ENCODE measurements around the gene GFOD2.
A peak's percentile ranks its signal among the peaks of the same experiment; 100 is the strongest.

GFOD2 gene

DNA sequence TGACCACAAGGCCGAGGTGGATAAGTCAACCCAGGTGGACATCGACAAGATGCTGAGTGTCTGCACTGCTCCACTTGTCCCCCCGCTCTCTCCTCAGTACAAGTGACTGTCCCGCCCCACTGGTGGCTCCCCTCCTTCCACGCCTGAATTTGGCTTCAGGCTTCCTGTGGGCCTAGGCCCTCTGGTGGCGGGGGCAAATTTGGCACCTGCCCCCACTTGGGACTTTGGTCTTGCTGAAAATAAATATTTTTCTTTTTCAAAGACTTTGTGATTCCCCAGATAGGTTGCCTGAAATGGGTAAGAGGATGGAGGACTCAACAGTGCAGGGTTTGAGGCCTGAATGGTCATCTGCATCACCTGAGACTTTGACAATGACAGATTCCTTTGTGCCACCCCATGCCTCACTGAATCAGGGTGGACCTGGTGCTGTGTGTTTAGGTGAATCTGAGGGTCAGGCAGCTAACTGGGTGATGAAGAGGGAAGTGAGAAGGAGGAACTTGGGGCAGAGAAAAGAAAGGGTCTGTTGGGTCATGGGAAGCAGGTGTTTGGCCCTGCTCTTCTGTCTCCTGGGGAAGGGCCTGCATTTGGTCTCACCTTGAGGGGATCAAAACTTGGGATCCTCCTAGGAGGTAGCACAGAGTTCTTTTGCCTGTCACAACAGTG is 50.5 kb downstream of the GFOD2 start:
- no peak for DNase-seq

DNA sequence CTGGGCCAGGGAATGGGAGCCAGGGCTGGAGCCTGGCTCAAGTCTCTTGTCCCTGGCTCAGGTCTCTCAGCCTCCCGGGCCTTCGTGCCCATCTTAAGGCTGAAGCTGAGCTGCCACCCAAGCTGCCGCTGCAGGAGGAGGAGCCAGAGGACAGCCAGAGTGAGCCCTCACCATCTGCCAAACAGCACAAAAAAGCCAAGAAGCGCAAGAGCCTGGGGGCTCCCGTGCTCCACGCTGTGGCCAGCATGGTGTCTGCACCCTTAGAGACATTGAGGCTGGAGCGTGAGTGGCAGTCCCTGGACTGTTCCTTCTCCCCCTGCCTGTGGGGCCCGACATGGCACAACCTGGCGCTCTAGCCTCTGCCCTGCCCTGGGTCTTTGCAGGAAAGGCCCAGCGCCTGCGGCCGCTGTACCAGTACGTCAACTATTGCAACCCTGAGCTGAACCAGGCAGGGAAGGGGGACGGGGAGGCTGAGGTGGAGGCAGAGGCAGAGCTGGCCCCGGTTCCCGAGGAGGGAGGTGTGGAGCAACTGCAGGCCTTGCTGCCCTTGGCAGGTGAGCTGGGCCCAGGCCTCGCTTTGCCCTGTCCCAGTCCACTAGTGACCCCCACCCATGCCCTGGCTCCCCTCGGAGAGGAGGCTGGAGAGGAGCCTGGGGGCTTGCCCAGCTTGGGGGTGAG is 51.2 kb downstream of the GFOD2 start:
- DNase-seq = peak; percentile 67

GRCh38 chr16:67667453-67667816 is 51.7 kb downstream of the GFOD2 start:
- DNase-seq = no peak

GRCh38 chr16:67666559-67667452 is 52.3 kb downstream of the GFOD2 start, which contains the start of the genes C16orf86 and ENKD1:
C16orf86 (plus strand) TSS chr16:67666814; CDS start chr16:67666971, 157 bp downstream.
ENKD1 (minus strand) TSS chr16:67666750; CDS start chr16:67666442, 308 bp downstream.
- no peak for DNase-seq

DNA sequence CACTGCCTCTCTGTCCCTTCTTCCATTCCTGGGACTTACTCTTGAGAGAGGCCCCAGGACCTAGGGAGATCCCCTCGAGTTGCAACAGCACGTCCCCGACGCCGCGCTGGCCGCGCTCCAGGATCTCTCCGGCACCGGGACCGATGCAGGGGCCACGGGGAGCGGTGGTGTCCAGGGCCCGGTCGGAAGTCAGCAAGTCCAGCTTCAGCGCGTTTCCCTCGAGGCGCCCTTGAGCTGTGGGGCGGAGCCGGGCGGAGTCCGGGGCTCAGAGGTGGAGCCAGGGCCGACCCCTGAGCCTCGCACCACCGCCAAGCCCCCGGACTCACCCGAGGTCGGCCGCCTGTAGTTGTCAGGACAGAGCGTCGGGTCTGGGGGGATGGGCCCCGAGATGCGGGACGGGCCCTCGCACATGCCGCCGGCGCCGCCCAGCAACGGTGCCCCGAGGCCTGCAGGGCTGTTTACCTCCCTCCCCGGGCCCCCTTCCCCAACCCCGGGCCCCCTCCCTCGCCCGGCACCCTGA is 53.0 kb downstream of the GFOD2 start:
- no peak for DNase-seq

DNA sequence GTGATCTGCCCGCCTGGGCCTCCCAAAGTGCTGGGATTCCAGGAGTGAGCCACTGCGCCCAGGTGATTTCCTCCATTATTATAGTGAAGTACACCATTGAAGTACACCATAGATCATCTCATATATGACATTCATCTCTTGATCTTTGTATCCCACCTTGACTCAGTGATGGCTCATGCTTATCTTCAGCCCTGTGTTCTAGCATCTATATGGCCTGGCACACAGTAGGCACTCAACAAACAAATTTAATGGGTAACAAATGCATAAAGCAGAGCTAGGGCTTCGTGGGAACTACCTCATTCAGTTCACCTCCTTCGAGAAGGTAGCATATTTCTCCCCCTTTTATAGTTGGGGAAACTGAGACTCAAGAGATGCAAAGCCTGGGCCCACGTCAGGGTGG is 53.5 kb downstream of the GFOD2 start:
- no peak for DNase-seq

- DNase-seq = no peak
These were observed 54.2 kb downstream of the GFOD2 start for GRCh38 chr16:67664871-67665270.

GRCh38 chr16:67664258-67664657 is 54.9 kb downstream of the GFOD2 start:
- no peak for DNase-seq

- no peak for DNase-seq
These were observed 55.3 kb downstream of the GFOD2 start for GRCh38 chr16:67663877-67664222.

GRCh38 chr16:67663151-67663876 is 55.8 kb downstream of the GFOD2 start:
- no peak for DNase-seq

- DNase-seq = no peak
These were observed 56.5 kb downstream of the GFOD2 start for GRCh38 chr16:67662653-67663010.

DNA sequence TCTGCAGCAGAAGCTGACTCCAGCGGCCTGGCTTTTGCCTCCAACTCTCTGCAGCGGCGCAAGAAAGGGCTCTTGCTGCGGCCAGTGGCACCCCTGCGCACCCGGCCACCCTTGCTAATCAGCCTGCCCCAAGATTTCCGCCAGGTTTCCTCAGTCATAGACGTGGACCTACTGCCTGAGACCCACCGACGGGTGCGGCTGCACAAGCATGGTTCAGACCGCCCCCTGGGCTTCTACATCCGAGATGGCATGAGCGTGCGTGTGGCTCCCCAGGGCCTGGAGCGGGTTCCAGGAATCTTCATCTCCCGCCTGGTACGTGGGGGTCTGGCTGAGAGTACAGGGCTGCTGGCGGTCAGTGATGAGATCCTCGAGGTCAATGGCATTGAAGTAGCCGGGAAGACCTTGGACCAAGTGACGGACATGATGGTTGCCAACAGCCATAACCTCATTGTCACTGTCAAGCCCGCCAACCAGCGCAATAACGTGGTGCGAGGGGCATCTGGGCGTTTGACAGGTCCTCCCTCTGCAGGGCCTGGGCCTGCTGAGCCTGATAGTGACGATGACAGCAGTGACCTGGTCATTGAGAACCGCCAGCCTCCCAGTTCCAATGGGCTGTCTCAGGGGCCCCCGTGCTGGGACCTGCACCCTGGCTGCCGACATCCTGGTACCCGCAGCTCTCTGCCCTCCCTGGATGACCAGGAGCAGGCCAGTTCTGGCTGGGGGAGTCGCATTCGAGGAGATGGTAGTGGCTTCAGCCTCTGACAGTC is 57.0 kb downstream of the GFOD2 start:
- no peak for DNase-seq

DNA sequence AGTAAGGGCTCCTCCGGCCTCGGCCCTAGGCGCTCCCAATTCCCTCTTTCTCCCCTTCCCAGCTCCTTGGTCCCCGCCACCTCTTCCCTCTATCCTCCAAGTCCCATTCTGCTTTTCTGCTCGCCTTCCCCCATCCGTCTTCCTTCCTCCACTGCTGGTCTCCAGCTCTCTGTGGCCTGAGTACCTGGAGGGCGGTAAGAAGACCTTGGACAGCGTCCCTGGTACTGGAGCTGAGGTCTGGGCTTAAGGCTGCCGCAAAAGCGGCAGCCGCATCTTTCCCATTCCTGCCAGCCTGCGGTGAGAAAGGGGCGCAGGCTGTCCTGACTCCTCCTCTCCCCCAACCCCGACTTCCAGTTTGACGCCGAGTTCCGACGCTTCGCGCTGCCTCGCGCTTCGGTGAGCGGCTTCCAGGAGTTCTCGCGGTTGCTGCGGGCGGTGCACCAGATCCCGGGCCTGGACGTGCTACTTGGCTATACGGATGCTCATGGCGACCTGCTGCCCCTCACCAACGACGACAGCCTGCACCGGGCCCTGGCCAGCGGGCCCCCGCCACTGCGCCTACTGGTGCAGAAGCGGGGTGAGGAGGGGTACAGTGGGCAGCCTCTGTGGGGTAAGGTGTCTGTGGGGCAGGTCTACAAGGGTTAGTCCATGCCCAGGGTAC is 57.9 kb downstream of the GFOD2 start:
- DNase-seq = no peak

DNA sequence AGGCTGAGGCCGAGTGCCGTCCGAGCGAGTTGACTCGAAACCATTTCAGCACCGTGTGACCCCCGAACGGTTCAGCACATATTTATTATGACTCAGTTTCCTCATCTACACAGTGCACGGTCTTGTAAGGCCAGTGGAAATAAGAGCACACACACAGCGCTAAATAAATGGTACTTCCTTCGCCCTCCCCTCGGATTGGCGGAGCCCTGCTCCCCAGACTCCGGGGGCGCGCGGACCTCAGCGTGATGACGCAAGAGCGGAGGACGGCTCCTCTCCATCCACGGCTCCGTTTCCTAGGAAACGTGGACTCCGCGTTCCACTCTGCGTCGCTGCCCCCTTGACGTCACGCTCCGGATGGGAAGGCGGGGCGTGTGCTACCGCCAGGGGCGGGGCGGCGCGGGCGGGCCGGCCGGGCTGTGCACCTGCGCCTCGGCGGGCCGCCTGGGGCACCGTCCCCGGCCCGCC is 58.5 kb downstream of the GFOD2 start, which contains the start of gene PARD6A:
PARD6A (plus strand) TSS at position 397 of the 465 bp plus-strand sequence. CDS start 79 bp downstream, outside the sequence.
- peak; percentile 75 for DNase-seq

GRCh38 chr16:67659675-67660563 is 59.2 kb downstream of the GFOD2 start, which contains the start of gene ACD:
ACD (minus strand) TSS chr16:67660260; CDS start chr16:67660220, 40 bp downstream.
- peak; percentile 53 for DNase-seq

DNA sequence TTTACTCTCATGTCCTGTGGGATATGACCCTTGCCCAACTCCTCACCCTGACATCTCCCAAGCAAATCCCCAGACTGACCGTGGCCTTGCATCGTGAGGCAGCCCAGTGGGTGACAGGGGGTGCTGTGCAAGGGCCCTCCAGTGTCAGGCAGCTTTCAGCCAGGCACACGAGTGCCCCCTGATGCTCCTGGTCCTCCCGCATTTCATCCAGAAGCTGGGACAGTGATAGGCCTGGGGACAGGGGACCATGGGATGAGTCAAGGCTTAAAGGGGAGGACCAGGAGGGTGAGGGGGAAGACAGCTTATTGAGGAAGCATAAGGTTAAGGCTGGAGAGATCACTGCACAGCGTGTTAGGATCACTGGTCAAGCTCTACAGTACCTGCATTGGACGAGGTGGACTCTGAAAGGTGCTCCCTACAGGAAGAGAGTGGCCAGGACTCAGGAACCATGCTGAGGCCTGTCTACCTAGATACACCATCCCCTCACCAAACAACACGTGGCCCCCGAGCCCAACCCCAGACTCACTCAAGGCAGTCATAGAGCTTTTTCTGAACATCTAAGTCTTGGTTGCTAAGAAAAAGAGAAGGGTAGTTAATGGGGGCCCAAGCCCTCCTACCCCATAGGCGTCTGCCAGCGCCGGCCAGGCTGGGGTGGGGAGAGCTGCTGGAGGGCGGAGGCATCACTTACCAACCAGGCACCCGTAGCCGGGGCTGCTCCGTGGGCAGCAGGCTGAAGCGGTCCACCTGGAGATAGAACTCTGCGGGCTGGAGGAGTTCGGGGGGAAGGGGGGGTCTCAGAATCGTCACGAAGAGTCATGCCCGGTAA is 60.1 kb downstream of the GFOD2 start:
- no peak for DNase-seq

DNA sequence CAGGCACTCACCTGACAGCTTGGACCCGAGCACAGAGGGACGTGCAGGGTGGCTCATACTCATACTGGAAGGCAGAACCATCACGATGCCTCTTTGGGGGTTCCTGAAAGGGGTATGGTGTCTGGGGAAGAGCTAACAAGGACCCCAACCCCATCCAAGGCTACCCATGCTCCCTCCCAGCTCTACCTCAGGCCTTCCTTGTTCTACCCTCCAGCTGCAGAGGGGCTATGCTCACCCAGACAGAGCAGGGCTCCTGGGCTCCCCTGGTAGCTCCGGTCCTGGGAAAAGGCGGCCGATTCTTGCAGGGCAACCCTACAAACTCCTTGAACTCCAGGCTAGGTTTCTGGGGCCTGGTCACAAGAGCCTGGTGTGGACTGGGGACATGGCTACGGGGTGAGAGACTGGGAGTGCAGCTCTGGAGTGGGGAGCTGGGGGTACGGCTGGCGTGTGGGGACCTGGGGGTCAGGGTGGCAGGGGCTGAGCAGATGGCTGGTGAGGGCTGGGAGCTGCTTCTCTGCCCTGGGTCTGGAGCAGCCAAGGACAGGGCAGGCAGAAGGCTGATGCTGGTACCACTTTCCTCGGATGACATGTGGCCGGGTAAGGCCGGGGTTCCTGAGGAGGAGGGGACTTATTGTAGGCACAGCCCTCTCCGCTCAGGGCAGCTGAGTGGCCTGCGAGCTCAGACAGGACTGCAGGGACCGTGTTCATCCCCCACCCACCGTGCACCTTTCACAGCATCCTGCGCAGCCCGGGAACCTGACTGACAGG is 61.2 kb downstream of the GFOD2 start:
- no peak for DNase-seq

GRCh38 chr16:67657017-67657608 is 62.0 kb downstream of the GFOD2 start:
- no peak for DNase-seq

Measured in NCI-H1436 treated with DMSO at 0.1 percent for 48 hours (cell line).